Measurements from ENCODE around the gene MTHFD1L.
"Not testable (repeated sequence)": the region's sequence is repeated elsewhere in the genome, so short reads cannot be mapped to it uniquely, and the experiment has no call there.

DNA sequence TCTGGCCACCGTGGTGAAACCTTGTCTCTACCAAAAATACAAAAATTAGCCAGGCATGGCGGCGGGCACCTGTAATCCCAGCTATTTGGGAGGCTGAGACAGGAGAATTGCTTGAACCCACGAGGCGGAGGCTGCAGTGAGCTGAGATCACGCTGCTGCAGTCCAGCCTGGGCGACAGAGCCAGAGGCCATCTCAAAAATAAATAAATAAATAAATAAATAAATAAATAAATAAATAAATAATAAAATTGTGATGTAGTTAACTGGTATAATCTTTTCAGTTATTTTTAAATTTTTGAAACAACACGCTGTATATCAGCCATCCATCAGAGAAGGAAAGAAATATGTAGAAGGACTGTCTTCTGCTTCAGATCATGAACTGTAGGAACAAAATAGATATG is 221.6 kb downstream of the MTHFD1L start:
- TF ChIP-seq POLR2A (IDR thresholded peaks at IDR 0.05), result not testable (repeated sequence)
- TF ChIP-seq, protein P1, sequence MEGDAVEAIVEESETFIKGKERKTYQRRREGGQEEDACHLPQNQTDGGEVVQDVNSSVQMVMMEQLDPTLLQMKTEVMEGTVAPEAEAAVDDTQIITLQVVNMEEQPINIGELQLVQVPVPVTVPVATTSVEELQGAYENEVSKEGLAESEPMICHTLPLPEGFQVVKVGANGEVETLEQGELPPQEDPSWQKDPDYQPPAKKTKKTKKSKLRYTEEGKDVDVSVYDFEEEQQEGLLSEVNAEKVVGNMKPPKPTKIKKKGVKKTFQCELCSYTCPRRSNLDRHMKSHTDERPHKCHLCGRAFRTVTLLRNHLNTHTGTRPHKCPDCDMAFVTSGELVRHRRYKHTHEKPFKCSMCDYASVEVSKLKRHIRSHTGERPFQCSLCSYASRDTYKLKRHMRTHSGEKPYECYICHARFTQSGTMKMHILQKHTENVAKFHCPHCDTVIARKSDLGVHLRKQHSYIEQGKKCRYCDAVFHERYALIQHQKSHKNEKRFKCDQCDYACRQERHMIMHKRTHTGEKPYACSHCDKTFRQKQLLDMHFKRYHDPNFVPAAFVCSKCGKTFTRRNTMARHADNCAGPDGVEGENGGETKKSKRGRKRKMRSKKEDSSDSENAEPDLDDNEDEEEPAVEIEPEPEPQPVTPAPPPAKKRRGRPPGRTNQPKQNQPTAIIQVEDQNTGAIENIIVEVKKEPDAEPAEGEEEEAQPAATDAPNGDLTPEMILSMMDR (IDR thresholded peaks at IDR 0.05), result not testable (repeated sequence)
